ENCODE measurements around the gene MAPK10.

DNA sequence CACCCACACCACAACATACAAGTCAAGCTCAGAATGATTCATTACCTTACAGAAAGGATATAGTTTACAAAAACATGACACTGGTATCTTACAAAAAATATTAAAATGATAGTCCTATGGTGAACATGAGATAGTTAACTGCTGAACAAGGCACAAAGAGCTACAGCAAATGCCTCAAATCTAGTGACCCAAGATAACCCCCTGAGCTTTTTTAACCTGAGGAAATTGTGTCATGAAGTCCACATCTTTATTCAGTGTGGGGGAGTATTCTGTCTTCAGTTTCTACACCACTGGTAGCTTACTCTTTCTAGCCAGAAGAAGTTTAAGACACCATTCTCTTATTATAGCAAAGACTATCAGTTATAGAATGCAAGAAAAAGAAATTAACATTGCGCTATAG lies 218.7 kb downstream of the MAPK10 start:
- TF ChIP-seq, protein P1, sequence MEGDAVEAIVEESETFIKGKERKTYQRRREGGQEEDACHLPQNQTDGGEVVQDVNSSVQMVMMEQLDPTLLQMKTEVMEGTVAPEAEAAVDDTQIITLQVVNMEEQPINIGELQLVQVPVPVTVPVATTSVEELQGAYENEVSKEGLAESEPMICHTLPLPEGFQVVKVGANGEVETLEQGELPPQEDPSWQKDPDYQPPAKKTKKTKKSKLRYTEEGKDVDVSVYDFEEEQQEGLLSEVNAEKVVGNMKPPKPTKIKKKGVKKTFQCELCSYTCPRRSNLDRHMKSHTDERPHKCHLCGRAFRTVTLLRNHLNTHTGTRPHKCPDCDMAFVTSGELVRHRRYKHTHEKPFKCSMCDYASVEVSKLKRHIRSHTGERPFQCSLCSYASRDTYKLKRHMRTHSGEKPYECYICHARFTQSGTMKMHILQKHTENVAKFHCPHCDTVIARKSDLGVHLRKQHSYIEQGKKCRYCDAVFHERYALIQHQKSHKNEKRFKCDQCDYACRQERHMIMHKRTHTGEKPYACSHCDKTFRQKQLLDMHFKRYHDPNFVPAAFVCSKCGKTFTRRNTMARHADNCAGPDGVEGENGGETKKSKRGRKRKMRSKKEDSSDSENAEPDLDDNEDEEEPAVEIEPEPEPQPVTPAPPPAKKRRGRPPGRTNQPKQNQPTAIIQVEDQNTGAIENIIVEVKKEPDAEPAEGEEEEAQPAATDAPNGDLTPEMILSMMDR (IDR thresholded peaks at IDR 0.05): no peak
- TF ChIP-seq POLR2A (IDR thresholded peaks at IDR 0.05) (no peak), POLR2AphosphoS5 (IDR thresholded peaks at IDR 0.05) (no peak), EP300 (IDR thresholded peaks at IDR 0.05) (no peak)
